ENCODE results near the gene NRBF2.
"Not testable (repeated sequence)": the region's sequence is repeated elsewhere in the genome, so short reads cannot be mapped to it uniquely, and the experiment has no call there.

Gene NRBF2

GRCh38 chr10:63133056-63133820, at the start of gene NRBF2:
Gene NRBF2 (plus strand): TSS chr10:63133328. CDS start chr10:63133471, 143 bp downstream.
- peak; percentile 88 for DNase-seq

GRCh38 chr10:63083406-63083805, 49.7 kb upstream of the NRBF2 start:
- not testable (repeated sequence) for DNase-seq

- DNase-seq, result peak; percentile 58
Measured at GRCh38 chr10:63083904-63084689, 49.0 kb upstream of the NRBF2 start.

GRCh38 chr10:63084690-63085382, 48.3 kb upstream of the NRBF2 start:
- DNase-seq, result no peak

- no peak for DNase-seq
Measured at GRCh38 chr10:63093227-63093626, 39.9 kb upstream of the NRBF2 start.

- no peak for DNase-seq
Measured at GRCh38 chr10:63094405-63094804, 38.7 kb upstream of the NRBF2 start.

- no peak for DNase-seq
Measured at GRCh38 chr10:63094881-63095280, 38.2 kb upstream of the NRBF2 start.

GRCh38 chr10:63099734-63100133, 33.4 kb upstream of the NRBF2 start:
- DNase-seq, result no peak

- DNase-seq, result not testable (repeated sequence)
Measured at GRCh38 chr10:63101091-63101490, 32.0 kb upstream of the NRBF2 start.

- DNase-seq, result not testable (repeated sequence)
Measured at GRCh38 chr10:63102279-63102883, 30.7 kb upstream of the NRBF2 start.

- not testable (repeated sequence) for DNase-seq
Measured at GRCh38 chr10:63103178-63103577, 29.9 kb upstream of the NRBF2 start.

- DNase-seq, result no peak
Measured at GRCh38 chr10:63103971-63104409, 29.1 kb upstream of the NRBF2 start.

- DNase-seq, result no peak
Measured at GRCh38 chr10:63105225-63106110, 27.7 kb upstream of the NRBF2 start.

GRCh38 chr10:63106111-63106755, 26.9 kb upstream of the NRBF2 start:
- no peak for DNase-seq

GRCh38 chr10:63107943-63108437, 25.1 kb upstream of the NRBF2 start:
- no peak for DNase-seq

- DNase-seq, result no peak
Measured at GRCh38 chr10:63110940-63111339, 22.2 kb upstream of the NRBF2 start.

GRCh38 chr10:63114031-63114814, 18.9 kb upstream of the NRBF2 start:
- DNase-seq, result no peak

- no peak for DNase-seq
Measured at GRCh38 chr10:63115732-63116383, 17.3 kb upstream of the NRBF2 start.

- no peak for DNase-seq
Measured at GRCh38 chr10:63116452-63117072, 16.6 kb upstream of the NRBF2 start.
